Neural progenitor cell (in vitro differentiated cells): ENCODE results near the gene GPR183. TPM values are rescaled to one million over a fixed set of nuclear protein-coding genes. Genes with fewer than 3 reads are reported as not detected.

Source experiments
- DNase-seq: peaks from one replicate; pipeline ENCODE4 v3.0.0-alpha.2; 2016; ENCODE audit warnings: low spot score
- H2AFZ ChIP-seq: fragments of 200-600 bp; sonication (generic); replicated peaks from 2 replicates; pipeline ENCODE4 v1.6.1; 2016; ENCODE audit warnings: antibody characterized with exemption
- H3F3A ChIP-seq: fragments of 200-600 bp; sonication (generic); 2 replicates; pipeline ENCODE4 v1.6.1; 2016; ENCODE audit warnings: antibody characterized with exemption, low read depth
- H3K27ac ChIP-seq: fragments of 200-600 bp; sonication (generic); 2 replicates; pipeline ENCODE4 v1.5.1; 2016; ENCODE audit warnings: mild to moderate bottlenecking
- H3K27me3 ChIP-seq: fragments of 200-600 bp; sonication (generic); 2 replicates; pipeline ENCODE4 v1.6.1; 2016; ENCODE audit warnings: mild to moderate bottlenecking, moderate library complexity
- H3K36me3 ChIP-seq: fragments of 200-600 bp; sonication (generic); 2 replicates; pipeline ENCODE4 v1.5.1; 2016
- H3K4me1 ChIP-seq: fragments of 200-600 bp; sonication (generic); 2 replicates; pipeline ENCODE4 v1.6.1; 2016; ENCODE audit warnings: mixed run types
- H3K4me2 ChIP-seq: fragments of 200-600 bp; sonication (generic); 2 replicates; pipeline ENCODE4 v1.6.1; 2016
- H3K4me3 ChIP-seq: fragments of 200-600 bp; sonication (generic); 2 replicates; pipeline ENCODE4 v1.5.1; 2016
- H3K79me2 ChIP-seq: fragments of 200-600 bp; sonication (generic); 2 replicates; pipeline ENCODE4 v1.6.1; 2016; ENCODE audit warnings: low read depth
- H3K9ac ChIP-seq: fragments of 200-600 bp; sonication (generic); 2 replicates; pipeline ENCODE4 v1.6.1; 2016
- H3K9me3 ChIP-seq: fragments of 200-600 bp; sonication (generic); 2 replicates; pipeline ENCODE4 v1.5.1; 2016; ENCODE audit warnings: low read depth
- H4K20me1 ChIP-seq: fragments of 200-600 bp; sonication (generic); 2 replicates; pipeline ENCODE4 v1.6.1; 2016; ENCODE audit warnings: low read depth
- H3K27ac Mint-ChIP-seq: 3 replicates; pipeline ENCODE4 v1.8.0; 2021; ENCODE audit warnings: mixed read lengths
- H3K27me3 Mint-ChIP-seq: 2 replicates; pipeline ENCODE4 v1.8.0; 2022; ENCODE audit warnings: low read depth, mild to moderate bottlenecking, inconsistent platforms, moderate library complexity, mixed read lengths; ENCODE audit not compliant: insufficient read depth
- H3K36me3 Mint-ChIP-seq: 3 replicates; pipeline ENCODE4 v1.8.0; 2021; ENCODE audit warnings: mixed read lengths
- H3K4me1 Mint-ChIP-seq: 3 replicates; pipeline ENCODE4 v1.8.0; 2021; ENCODE audit warnings: mixed read lengths
- H3K4me3 Mint-ChIP-seq: 3 replicates; pipeline ENCODE4 v1.8.0; 2021; ENCODE audit warnings: mild to moderate bottlenecking, moderate library complexity, mixed read lengths
- H3K9me3 Mint-ChIP-seq: 3 replicates; pipeline ENCODE4 v1.8.0; 2020; ENCODE audit warnings: mixed read lengths
- CTCF ChIP-seq: fragments of 200-600 bp; sonication (generic); IDR thresholded peaks from 2 replicates; pipeline ENCODE4 v1.5.1; 2017; ENCODE audit warnings: antibody characterized with exemption, mild to moderate bottlenecking
- EZH2 ChIP-seq: fragments of 200-600 bp; sonication (generic); IDR thresholded peaks from 2 replicates; pipeline ENCODE4 v1.6.1; 2017; ENCODE audit warnings: antibody characterized with exemption, mild to moderate bottlenecking, moderate library complexity
- EZH2phosphoT487 ChIP-seq: fragments of 200-600 bp; sonication (generic); IDR thresholded peaks from 2 replicates; pipeline ENCODE4 v1.6.1; 2017; ENCODE audit warnings: antibody characterized with exemption
- total RNA-seq: library from RNA; depleted of rRNA; stranded (reverse); fragments of >200 nt; gene quantifications from 2 replicates; pipeline ENCODE4 v1.2.3, GENCODE V29; 2015; ENCODE audit warnings: low replicate concordance

The GPR183 gene
- total RNA-seq, 1 donor from 2014 or later, result not detected

- Histone ChIP-seq H3K27me3 (no peaks in the 10 kb centered on the region), H3F3A (no peaks in the 10 kb centered on the region), H3K4me1 (peaks cover 5% of the 10 kb centered on the region), H2AFZ (no peak overlapping the region), H3K36me3 (peaks cover 3% of the 10 kb centered on the region), H3K4me2 (no peak overlapping the region), H3K9ac (no peak overlapping the region), H3K79me2 (no peaks in the 10 kb centered on the region), H3K9me3 (no peaks in the 10 kb centered on the region), H3K27ac (no peak overlapping the region), H3K4me3 (no peak overlapping the region), H4K20me1 (no peaks in the 10 kb centered on the region)
- Mint-ChIP-seq H3K4me3 (no peak overlapping the region), H3K27me3 (peaks cover 4% of the 10 kb centered on the region), H3K4me1 (peaks cover 29% of the 10 kb centered on the region), H3K9me3 (peaks cover 15% of the 10 kb centered on the region), H3K36me3 (peaks cover 36% of the 10 kb centered on the region), H3K27ac (peak overlapping the region; percentile 64)
- no peak for DNase-seq
- no peak for TF ChIP-seq CTCF
- no peak for TF ChIP-seq EZH2phosphoT487
- no peak for TF ChIP-seq EZH2
Observed at GRCh38 chr13:99312493-99312883, 5.3 kb upstream of the GPR183 start.

GRCh38 chr13:99311748-99312492, 4.7 kb upstream of the GPR183 start:
- Mint-ChIP-seq H3K4me1 (peaks cover 35% of the 10 kb centered on the region), H3K27ac (peak overlapping the region; percentile 64), H3K4me3 (no peak overlapping the region), H3K9me3 (peaks cover 15% of the 10 kb centered on the region), H3K27me3 (peaks cover 4% of the 10 kb centered on the region), H3K36me3 (peaks cover 31% of the 10 kb centered on the region)
- Histone ChIP-seq H3K27ac (no peak overlapping the region), H3K9ac (no peak overlapping the region), H2AFZ (no peak overlapping the region), H4K20me1 (no peaks in the 10 kb centered on the region), H3K79me2 (no peaks in the 10 kb centered on the region), H3K4me2 (no peak overlapping the region), H3F3A (no peaks in the 10 kb centered on the region), H3K4me3 (no peak overlapping the region), H3K4me1 (peaks cover 5% of the 10 kb centered on the region), H3K36me3 (peaks cover 3% of the 10 kb centered on the region), H3K9me3 (no peaks in the 10 kb centered on the region), H3K27me3 (no peaks in the 10 kb centered on the region)
- TF ChIP-seq EZH2phosphoT487 (no peak), CTCF (no peak), EZH2 (no peak)
- DNase-seq, result no peak

DNA sequence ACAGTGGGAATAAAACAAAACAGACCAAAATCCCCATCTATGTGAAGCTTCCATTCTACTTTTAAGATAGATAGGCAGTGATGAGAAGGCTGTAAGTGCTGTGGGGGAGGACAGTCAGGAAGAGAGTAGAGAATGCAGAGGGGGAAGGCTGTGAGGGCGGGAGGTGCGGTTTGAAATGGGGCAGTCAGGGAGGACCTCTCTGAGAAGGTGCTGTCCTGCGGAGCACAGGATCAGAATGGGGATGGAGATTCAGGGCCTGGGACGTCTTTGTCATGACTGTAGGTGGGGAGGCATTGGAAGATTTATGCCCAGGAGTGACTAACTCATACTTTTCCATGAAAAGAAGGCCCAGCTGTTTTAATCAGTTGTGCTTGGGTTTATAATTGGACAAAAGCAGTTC, 3.9 kb upstream of the GPR183 start:
- TF ChIP-seq EZH2phosphoT487 (no peak), CTCF (no peak), EZH2 (no peak)
- H3K4me3 Mint-ChIP-seq, result no peak overlapping the region
- no peaks in the 10 kb centered on the region for H3F3A ChIP-seq
- H3K9me3 ChIP-seq, result no peaks in the 10 kb centered on the region
- H3K36me3 ChIP-seq, result peaks cover 3% of the 10 kb centered on the region
- H3K27ac Mint-ChIP-seq, result no peak overlapping the region
- H2AFZ ChIP-seq, result no peak overlapping the region
- peaks cover 4% of the 10 kb centered on the region for H3K27me3 Mint-ChIP-seq
- H3K79me2 ChIP-seq, result no peaks in the 10 kb centered on the region
- no peaks in the 10 kb centered on the region for H3K27me3 ChIP-seq
- no peak overlapping the region for H3K9ac ChIP-seq
- peaks cover 15% of the 10 kb centered on the region for H3K9me3 Mint-ChIP-seq
- peaks cover 5% of the 10 kb centered on the region for H3K4me1 ChIP-seq
- H3K4me3 ChIP-seq, result no peak overlapping the region
- H3K4me1 Mint-ChIP-seq, result peaks cover 36% of the 10 kb centered on the region
- DNase-seq, result no peak
- no peaks in the 10 kb centered on the region for H4K20me1 ChIP-seq
- no peak overlapping the region for H3K27ac ChIP-seq
- peaks cover 27% of the 10 kb centered on the region for H3K36me3 Mint-ChIP-seq
- H3K4me2 ChIP-seq, result no peak overlapping the region
